HG03139 (cell line): ENCODE results near the gene MFN2.
A peak's percentile ranks its signal among the peaks of the same experiment; 100 is the strongest.
"Not testable (repeated sequence)": the region's sequence is repeated elsewhere in the genome, so short reads cannot be mapped to it uniquely, and the experiment has no call there.

Experiments used
- ATAC-seq: cut with Tn5 transposase; IDR thresholded peaks from one replicate; pipeline ENCODE4 v1.9.1; 2021; ENCODE audit not compliant: unreplicated experiment

The MFN2 gene

GRCh38 chr1:12019858-12020509, 39.7 kb downstream of the MFN2 start:
- no peak for ATAC-seq

DNA sequence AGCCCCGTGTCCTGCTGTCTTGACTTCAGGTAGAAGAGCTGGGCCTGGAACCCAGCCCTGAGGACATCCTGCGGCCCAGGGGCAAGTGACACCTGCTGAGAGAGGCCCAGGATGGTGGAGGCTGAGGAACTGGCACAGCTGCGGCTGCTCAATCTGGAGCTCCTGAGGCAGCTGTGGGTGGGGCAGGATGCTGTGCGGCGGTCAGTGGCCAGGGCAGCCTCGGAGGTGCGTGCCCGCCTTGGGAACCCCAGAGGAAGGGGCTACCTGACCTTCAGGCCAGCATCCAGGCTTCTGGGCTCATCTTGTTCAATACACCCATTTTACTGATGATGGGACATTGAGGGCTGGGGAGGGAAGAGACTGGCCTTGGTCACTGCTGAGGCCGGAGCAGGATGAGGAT, 41.4 kb downstream of the MFN2 start:
- no peak for ATAC-seq

DNA sequence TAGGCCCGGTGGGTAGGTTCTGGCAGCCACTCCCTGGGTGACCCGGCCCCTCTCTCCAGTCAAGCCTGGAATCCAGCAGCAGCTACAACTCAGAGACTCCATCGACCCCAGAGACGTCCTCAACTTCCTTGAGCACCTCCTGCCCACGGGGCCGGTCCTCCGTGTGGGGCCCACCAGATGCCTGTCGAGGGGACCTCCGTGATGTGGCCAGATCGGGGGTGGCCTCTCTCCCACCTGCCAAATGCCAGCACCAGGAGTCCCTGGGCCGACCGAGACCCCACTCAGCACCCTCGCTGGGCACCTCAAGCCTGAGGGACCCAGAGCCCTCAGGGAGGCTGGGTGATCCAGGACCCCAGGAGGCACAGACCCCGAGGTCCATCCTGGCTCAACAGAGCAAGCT, 41.8 kb downstream of the MFN2 start:
- no peak for ATAC-seq

GRCh38 chr1:12026586-12026985, 46.3 kb downstream of the MFN2 start:
- ATAC-seq = no peak

- no peak for ATAC-seq
These were observed 48.0 kb downstream of the MFN2 start for GRCh38 chr1:12028248-12028647.

GRCh38 chr1:12028957-12029511, 48.8 kb downstream of the MFN2 start:
- ATAC-seq = no peak

DNA sequence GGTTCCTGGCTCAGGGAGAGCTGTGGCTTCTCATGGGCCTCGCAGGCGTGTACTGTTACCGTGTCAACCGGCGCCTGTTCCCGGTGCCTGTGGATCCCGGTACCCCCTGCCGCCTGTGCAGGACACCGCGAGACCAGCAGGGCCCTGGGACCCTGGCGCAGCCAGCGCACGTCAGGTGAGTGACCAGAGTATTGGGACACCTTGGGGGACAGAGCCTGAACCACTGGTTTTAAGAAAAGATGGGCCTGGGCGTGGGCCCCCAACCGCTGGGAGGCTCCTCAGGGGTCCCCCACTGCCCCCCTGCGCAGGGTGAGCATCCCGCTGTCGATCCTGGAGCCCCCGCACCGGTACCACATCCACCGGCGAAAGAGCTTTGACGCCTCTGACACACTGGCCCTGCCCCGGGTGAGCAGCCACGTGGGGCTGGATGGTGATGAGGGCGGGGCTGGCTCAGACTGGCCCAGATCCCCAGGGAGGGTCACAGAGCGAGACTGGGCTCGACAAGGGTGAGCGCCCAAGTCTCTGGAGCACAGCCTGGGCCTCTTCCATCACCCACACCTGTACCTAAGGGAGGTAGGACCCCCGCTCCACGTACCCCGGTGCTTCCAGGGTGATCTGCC, 49.6 kb downstream of the MFN2 start:
- ATAC-seq = no peak

DNA sequence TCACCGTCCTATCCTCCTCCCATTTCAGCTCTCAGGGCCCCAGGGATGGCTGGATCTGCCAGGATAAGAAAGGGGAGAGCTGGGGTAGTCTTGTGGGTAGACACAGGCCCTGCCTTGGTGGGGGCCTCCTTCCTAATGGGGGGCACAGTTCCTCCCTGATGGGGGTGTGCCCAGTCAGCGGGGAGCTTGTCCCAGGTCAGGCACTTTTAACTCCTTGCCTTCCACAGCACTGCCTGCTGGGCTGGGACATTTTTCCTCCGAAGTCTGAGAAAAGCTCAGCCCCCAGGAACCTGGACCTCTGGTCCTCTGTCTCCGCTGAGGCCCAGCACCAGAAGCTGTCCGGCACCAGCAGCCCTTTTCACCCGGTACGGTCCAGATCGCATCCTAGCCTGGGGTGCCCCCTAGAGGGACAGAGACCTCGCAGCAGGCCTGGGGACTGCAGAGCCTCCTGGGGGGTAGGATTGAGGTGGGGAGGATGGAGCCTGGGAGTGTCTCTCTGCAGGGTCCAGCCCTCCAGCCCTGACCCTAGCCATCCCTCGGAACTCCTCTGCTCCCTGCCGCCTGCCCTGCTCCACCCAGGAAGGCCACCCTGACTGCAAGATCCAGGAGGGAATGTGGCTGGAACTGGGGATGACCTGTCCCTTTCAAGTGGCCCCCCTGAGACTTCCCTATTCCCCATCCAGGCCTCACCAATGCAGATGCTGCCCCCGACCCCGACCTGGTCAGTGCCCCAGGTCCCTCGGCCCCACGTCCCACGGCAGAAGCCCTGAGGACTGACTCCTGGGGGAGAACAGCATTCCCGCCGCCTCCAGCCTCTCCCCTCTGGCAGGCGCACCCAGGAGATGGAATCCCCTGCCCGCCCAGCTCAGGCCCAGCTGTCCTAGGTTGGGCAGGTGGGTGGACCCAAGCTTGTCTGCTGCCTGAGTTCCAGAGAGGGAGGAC, 51.1 kb downstream of the MFN2 start:
- no peak for ATAC-seq

DNA sequence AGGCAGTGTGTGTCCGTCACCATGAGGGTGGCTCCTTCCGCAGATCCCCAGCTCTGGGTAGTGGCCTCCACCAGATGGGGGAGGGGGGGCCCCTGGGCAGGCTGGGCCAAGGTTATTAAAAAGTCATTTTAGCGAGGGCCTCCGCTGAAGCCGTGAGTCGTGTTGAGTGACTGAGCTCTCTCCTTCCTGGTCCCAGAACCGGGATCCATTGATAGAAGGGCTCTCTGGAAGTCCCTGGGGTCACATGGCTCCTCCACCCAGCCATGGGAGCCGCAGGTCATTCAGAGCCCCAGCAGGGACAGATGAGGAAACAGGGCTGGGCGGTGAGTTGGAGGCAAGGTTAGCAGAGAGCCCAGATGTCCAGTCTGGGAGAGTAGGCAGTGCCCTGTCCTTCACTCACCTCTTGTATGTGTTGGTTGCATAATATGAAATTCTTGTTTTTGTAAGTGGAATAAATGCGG, 51.9 kb downstream of the MFN2 start:
- no peak for ATAC-seq

DNA sequence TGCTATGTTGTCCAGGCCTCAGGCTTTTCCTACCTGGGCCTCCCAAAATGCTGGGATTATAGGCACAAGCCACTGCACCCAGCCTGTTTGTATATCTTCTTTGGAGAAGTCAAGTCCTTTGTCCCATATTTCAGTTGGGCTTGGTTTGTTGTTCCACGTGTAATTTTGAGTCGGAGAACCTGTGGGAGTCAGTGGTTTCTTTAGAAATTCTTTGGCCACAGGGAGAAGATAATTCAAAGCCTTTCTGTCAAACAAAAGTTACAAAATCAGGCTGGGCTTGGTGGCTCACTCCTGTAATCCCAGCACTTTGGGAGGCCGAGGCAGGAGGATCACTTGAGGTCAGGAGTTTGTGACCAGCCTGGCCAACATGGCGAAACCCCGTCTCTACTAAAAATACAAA, 53.2 kb downstream of the MFN2 start:
- not testable (repeated sequence) for ATAC-seq

DNA sequence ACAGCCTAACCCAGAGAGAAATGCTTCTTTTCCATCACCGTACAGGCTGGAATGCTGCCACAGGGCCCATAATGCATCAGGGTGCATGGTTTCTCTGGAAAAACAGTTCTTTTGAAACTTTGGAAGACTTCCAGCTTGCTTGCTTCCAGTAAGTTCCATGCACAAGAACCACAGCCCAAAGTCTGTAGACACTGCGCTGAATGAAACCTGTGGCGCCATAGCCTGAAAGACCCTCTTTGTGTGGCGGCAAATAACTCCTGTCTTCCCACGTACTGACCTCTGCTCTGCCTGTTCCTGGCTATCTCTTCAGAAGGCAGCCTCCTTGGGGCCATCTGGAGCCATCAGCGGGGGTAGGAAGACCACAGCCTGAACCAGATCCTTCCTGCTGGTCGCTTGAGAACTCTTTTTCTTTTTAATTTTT, 54.1 kb downstream of the MFN2 start:
- no peak for ATAC-seq

GRCh38 chr1:12035312-12035711, 55.1 kb downstream of the MFN2 start:
- no peak for ATAC-seq

GRCh38 chr1:12037486-12038355, 57.5 kb downstream of the MFN2 start:
- no peak for ATAC-seq

DNA sequence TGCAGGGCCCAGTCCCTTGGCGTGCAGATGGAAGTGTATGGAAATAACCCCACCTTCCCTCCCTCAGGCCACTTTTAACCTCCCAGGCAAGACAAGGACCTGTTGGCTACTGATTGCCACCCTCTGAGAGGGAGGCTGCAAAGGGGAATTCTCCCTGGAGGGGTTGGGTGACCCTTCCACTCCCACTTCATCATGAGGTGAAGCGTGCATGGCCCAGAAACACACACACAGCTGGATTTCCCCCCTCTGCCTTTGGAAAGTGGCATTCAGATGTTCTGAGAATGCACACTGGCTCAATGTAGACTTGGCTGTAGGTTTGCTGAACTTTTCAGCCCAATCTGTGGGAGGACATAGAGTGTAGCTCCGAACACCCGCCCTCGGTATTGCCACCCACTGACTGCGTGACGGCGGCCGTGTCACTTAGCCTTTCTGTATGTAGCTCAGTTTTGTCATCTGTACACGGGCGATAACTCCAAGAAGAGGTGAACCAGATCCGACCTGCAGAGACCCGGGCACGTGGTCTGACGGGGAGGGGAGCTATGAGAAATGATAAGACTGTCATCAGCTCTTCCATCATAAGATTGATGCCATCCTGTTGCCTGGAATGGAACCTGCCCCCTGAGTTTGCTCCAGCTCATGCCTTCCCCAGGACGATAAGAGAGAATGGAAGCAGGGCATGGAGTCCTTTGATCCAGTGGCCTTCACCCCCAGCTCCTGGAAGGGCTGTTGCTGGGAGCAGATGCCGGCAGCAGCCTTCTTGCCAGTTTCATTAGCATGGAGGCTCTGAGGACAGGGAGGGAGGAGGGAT, 58.3 kb downstream of the MFN2 start:
- no peak for ATAC-seq

- no peak for ATAC-seq
These were observed 58.9 kb downstream of the MFN2 start for GRCh38 chr1:12039164-12039525.

- ATAC-seq = not testable (repeated sequence)
These were observed 59.7 kb downstream of the MFN2 start for GRCh38 chr1:12039824-12040456.

DNA sequence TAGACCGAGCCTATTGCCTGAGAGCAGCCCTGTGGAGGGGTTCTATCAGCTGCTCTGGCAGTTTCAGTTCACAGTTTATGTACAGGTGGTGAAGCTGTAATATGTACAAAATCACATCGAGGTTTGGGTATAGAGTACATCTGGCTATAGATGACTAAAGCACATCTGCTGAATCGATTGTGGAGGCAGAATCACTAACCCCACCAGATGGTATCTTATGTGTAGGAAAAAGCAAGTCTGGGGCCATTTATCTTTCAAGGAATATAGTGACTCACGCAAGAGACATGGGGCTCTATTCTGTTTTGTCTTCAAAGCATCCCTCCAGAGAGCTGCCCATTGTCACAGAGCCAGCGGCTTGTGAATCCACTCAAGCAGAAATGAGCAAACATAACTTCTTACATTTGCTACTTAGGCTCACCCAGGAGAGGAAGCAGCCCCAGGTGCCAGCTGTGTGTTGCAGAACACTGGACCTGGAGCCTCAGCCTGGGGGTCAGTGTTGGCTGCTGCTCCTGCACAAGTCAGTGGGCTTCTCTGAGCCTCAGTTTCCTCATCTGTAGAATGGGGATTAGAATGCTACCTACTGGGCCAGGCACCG, 60.3 kb downstream of the MFN2 start:
- peak; percentile 59 for ATAC-seq

GRCh38 chr1:12044187-12044877, 64.1 kb downstream of the MFN2 start:
- ATAC-seq = not testable (repeated sequence)
